Measurements from ENCODE around the gene NEU4. TPM values are rescaled to one million over a fixed set of nuclear protein-coding genes. Genes with fewer than 3 reads are reported as not detected.
"Not testable (repeated sequence)": the region's sequence is repeated elsewhere in the genome, so short reads cannot be mapped to it uniquely, and the experiment has no call there.

Gene NEU4, protein sequence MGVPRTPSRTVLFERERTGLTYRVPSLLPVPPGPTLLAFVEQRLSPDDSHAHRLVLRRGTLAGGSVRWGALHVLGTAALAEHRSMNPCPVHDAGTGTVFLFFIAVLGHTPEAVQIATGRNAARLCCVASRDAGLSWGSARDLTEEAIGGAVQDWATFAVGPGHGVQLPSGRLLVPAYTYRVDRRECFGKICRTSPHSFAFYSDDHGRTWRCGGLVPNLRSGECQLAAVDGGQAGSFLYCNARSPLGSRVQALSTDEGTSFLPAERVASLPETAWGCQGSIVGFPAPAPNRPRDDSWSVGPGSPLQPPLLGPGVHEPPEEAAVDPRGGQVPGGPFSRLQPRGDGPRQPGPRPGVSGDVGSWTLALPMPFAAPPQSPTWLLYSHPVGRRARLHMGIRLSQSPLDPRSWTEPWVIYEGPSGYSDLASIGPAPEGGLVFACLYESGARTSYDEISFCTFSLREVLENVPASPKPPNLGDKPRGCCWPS
- 1 to 10 TPM; 1.2 TPM for total RNA-seq
- 0.36 TPM for polyA plus RNA-seq (2013, experiment 1 of 2)
- 0.70 TPM for polyA plus RNA-seq (2013, experiment 2 of 2)
- long read RNA-seq, experiment 1: 0 reads
- long read RNA-seq, experiment 2: 0 reads
- long read RNA-seq, experiment 3, partial matches to known transcripts: 0 of 1 reads
- long read RNA-seq, experiment 3, other reads (novel, unspliced or antisense): 0 of 1 reads
- long read RNA-seq, experiment 4: 0 reads

DNA sequence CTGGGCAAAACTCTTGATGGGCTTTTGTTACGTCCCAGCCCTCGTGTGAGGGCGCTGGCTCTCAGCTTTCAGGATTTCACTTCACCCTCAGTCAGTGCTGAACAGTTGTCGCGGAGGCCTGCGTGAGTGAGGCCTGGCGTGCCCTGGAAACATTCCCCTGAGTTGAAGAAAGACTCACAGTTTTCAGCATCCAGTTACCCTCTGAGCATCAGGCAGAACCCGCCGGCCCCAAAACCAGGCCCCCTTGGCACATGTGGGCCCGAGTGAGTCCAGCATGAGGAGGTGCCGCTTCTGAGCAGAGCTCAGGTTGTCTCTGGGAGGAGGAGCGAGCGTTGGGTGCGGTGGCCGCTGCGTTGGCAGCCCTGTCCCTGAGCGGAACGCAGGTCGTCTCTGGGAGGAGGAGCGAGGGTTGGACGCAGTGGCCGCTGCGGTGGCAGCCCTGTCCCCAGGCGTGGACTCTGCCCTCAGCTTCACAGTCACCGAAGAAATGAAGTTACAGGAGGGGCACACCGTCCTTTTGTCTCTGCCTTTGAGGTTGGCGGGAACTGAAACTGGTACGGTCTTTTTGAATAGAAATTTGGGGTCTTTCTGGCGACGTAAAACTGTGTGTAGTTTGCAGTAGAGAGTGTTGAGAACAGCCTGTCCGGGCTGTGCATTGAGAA lies at the start of gene NEU4:
TSS of gene NEU4 (plus strand) at position 473 of the 662 bp plus-strand sequence. CDS start 5,292 bp downstream, outside the sequence.
- H3K9me3 Mint-ChIP-seq: no peaks in the 10 kb centered on the region
- no peaks in the 10 kb centered on the region for H3K36me3 ChIP-seq (ENCODE audit: control insufficient read depth, insufficient read depth, low read length)
- no peak within 1 kb of the TSS for H3K4me3 ChIP-seq (ENCODE audit: low read length)
- 85 to 88% methylated on average over 25 to 31 of the region's 31 CpGs for WGBS, 2 experiments (ENCODE audit: insufficient coverage in 1 of 2, insufficient read length in 1 of 2)
- peaks cover 6% of the 10 kb centered on the region for H3K4me1 Mint-ChIP-seq
- peak within 1 kb of the TSS; percentile 30 for H3K27ac ChIP-seq (ENCODE audit: low read depth, low read length)
- no peaks in the 10 kb centered on the region for H3K36me3 Mint-ChIP-seq (ENCODE audit: low read depth)
- H3K27ac Mint-ChIP-seq: no peak within 1 kb of the TSS
- peak; percentile 63 for DNase-seq
- peaks cover 4% of the 10 kb centered on the region for H3K27me3 Mint-ChIP-seq (ENCODE audit: insufficient read depth)
- peaks cover 10% of the 10 kb centered on the region for H3K27me3 ChIP-seq (ENCODE audit: control insufficient read depth, insufficient read depth, low read length, poor library complexity, severe bottlenecking)
- H3K9me3 ChIP-seq (ENCODE audit: control insufficient read depth, low read length): no peaks in the 10 kb centered on the region
- no peak within 1 kb of the TSS for H3K9ac ChIP-seq (ENCODE audit: extremely low read depth, low read length, poor library complexity, severe bottlenecking)
- no peak within 1 kb of the TSS for H3K4me3 Mint-ChIP-seq
- H3K4me1 ChIP-seq (ENCODE audit: control insufficient read depth, insufficient read depth, low read length): peaks cover 10% of the 10 kb centered on the region
- TF ChIP-seq, protein P1, sequence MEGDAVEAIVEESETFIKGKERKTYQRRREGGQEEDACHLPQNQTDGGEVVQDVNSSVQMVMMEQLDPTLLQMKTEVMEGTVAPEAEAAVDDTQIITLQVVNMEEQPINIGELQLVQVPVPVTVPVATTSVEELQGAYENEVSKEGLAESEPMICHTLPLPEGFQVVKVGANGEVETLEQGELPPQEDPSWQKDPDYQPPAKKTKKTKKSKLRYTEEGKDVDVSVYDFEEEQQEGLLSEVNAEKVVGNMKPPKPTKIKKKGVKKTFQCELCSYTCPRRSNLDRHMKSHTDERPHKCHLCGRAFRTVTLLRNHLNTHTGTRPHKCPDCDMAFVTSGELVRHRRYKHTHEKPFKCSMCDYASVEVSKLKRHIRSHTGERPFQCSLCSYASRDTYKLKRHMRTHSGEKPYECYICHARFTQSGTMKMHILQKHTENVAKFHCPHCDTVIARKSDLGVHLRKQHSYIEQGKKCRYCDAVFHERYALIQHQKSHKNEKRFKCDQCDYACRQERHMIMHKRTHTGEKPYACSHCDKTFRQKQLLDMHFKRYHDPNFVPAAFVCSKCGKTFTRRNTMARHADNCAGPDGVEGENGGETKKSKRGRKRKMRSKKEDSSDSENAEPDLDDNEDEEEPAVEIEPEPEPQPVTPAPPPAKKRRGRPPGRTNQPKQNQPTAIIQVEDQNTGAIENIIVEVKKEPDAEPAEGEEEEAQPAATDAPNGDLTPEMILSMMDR (conservative IDR thresholded peaks at IDR 0.05): no peak

DNA sequence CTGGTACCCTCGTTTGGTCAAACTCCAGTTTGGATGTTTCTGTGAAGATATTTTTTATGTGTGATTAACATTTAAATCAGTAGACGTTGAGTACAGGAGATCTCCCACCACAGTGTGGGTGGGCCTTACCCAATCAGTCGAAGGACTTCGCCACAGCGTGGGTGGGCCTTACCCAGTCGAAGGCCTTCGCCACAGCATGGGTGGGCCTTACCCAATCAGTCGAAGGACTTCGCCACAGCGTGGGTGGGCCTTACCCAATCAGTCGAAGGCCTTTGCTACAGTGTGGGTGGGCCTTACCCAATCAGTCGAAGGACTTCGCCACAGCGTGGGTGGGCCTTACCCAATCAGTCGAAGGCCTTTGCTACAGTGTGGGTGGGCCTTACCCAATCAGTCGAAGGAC lies 49.1 kb upstream of the NEU4 start:
- H3K27ac Mint-ChIP-seq; DNase-seq; H3K27ac ChIP-seq (ENCODE audit: low read depth, low read length); H3K4me1 ChIP-seq (ENCODE audit: control insufficient read depth, insufficient read depth, low read length); H3K4me1 Mint-ChIP-seq; H3K4me3 Mint-ChIP-seq; H3K27me3 ChIP-seq (ENCODE audit: control insufficient read depth, insufficient read depth, low read length, poor library complexity, severe bottlenecking); H3K9ac ChIP-seq (ENCODE audit: extremely low read depth, low read length, poor library complexity, severe bottlenecking); H3K27me3 Mint-ChIP-seq (ENCODE audit: insufficient read depth); H3K4me3 ChIP-seq (ENCODE audit: low read length): not testable (repeated sequence)
- peaks cover 20% of the 10 kb centered on the region for H3K36me3 ChIP-seq (ENCODE audit: control insufficient read depth, insufficient read depth, low read length)
- Mint-ChIP-seq H3K9me3 (peaks cover 13% of the 10 kb centered on the region), H3K36me3 (ENCODE audit: low read depth) (peaks cover 32% of the 10 kb centered on the region)
- H3K9me3 ChIP-seq (ENCODE audit: control insufficient read depth, low read length): peaks cover 12% of the 10 kb centered on the region
- 83 to 93% methylated on average over 4 to 9 of the region's 16 CpGs for WGBS, 2 experiments (ENCODE audit: insufficient coverage in 1 of 2, insufficient read length in 1 of 2)

DNA sequence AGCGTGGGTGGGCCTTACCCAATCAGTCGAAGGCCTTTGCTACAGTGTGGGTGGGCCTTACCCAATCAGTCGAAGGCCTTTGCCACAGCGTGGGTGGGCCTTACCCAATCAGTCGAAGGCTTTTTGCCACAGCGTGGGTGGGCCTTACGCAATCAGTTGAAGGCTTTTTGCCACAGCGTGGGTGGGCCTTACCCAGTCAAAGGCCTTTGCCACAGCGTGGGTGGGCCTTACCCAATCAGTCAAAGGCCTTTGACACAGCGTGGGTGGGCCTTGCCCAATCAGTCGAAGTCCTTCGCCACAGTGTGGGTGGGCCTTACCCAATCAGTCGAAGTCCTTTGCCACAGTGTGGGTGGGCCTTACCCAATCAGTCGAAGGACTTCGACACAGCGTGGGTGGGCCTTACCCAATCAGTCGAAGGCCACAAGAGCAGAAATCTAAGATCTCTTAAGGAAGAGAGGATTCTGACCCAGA lies 48.7 kb upstream of the NEU4 start:
- Mint-ChIP-seq H3K36me3 (ENCODE audit: low read depth) (peaks cover 32% of the 10 kb centered on the region), H3K9me3 (peaks cover 13% of the 10 kb centered on the region), H3K4me1 (peaks cover 1% of the 10 kb centered on the region), H3K4me3 (no peak overlapping the region), H3K27ac (no peak overlapping the region), H3K27me3 (ENCODE audit: insufficient read depth) (no peaks in the 10 kb centered on the region)
- 90 to 96% methylated on average over 16 to 17 of the region's 17 CpGs for WGBS, 2 experiments (ENCODE audit: insufficient coverage in 1 of 2, insufficient read length in 1 of 2)
- H3K9me3 ChIP-seq (ENCODE audit: control insufficient read depth, low read length): peaks cover 12% of the 10 kb centered on the region
- no peak overlapping the region for H3K9ac ChIP-seq (ENCODE audit: extremely low read depth, low read length, poor library complexity, severe bottlenecking)
- TF ChIP-seq, protein P1 (conservative IDR thresholded peaks at IDR 0.05): no peak
- H3K4me3 ChIP-seq (ENCODE audit: low read length): no peak overlapping the region
- no peak overlapping the region for H3K27ac ChIP-seq (ENCODE audit: low read depth, low read length)
- peaks cover 20% of the 10 kb centered on the region for H3K36me3 ChIP-seq (ENCODE audit: control insufficient read depth, insufficient read depth, low read length)
- DNase-seq: peak; percentile 58
- H3K4me1 ChIP-seq (ENCODE audit: control insufficient read depth, insufficient read depth, low read length): no peaks in the 10 kb centered on the region
- no peaks in the 10 kb centered on the region for H3K27me3 ChIP-seq (ENCODE audit: control insufficient read depth, insufficient read depth, low read length, poor library complexity, severe bottlenecking)

All from endodermal cell (in vitro differentiated cells).